ENCODE data around the gene TMEM255A.
A peak's percentile ranks its signal among the peaks of the same experiment; 100 is the strongest.

TMEM255A gene

DNA sequence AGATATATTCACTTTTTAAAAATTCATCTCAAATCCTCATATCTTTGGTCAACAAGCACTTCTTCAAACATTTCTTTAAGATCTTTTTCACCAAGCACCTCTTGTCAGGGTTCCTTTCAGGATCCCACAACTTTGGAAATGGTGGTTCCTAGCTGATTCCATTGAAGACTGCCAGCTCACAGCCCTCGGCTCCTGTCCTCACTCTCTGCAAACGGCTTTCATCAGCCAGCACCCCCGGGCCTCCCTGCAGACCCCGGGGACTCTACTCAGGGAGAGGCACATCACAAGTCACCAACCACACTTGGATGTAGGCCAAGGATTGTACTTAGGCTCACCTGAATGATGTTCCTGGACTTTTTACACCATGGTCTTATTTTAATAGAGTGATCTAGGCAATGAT lies 40.7 kb downstream of the TMEM255A start:
- no peak overlapping the region for H3K27ac ChIP-seq (replicated peaks; ENCODE audit: low read length)
- no peak overlapping the region for H3K4me2 ChIP-seq (ENCODE audit: insufficient read depth, low read length, poor library complexity, severe bottlenecking)
- no peaks in the 10 kb centered on the region for H3K9me3 ChIP-seq (replicated peaks in 1 of 2; ENCODE audit: control insufficient read depth in 2 of 2, insufficient read depth in 1 of 2, low read depth in 1 of 2, low read length in 2 of 2)
- H2BK12ac ChIP-seq (ENCODE audit: low read length), result no peak overlapping the region
- no peak overlapping the region for H3K14ac ChIP-seq (ENCODE audit: low read length)
- no peak for DNase-seq (ENCODE audit: low spot score)
- no peak overlapping the region for H2BK15ac ChIP-seq (ENCODE audit: low read length)
- H3K18ac ChIP-seq (ENCODE audit: low read length), result no peak overlapping the region
- H3K4ac ChIP-seq (ENCODE audit: low read length), result no peak overlapping the region
- peaks cover 3 to 6% of the 10 kb centered on the region in 2 donors for H3K4me1 ChIP-seq (ENCODE audit: control insufficient read depth in 2 of 2, insufficient read depth in 1 of 2, low read depth in 1 of 2, low read length in 2 of 2)
- no peak overlapping the region for H2BK120ac ChIP-seq (ENCODE audit: low read depth, low read length)
- no peak overlapping the region for H3K4me3 ChIP-seq (ENCODE audit: low read length in 2 of 2)
- WGBS, 2 donors (ENCODE audit: extremely low coverage in 2 of 2, insufficient read length in 2 of 2, insufficient replicate concordance in 1 of 2), result no CpG with 5 or more reads among the region's 4 CpGs
- no peak overlapping the region for H3K9ac ChIP-seq (ENCODE audit: low read depth, low read length, poor library complexity)
- no peak overlapping the region for H2AFZ ChIP-seq (ENCODE audit: low read length)
- no peaks in the 10 kb centered on the region for H3K36me3 ChIP-seq (replicated peaks in 1 of 2; ENCODE audit: control insufficient read depth in 2 of 2, insufficient read depth in 2 of 2, low read length in 2 of 2)
- no peak overlapping the region for H2BK5ac ChIP-seq (ENCODE audit: low read length)
- H3K79me1 ChIP-seq (ENCODE audit: low read depth, low read length), result no peaks in the 10 kb centered on the region
- H4K91ac ChIP-seq (ENCODE audit: low read depth, low read length, poor library complexity), result no peak overlapping the region
- H3K23ac ChIP-seq (ENCODE audit: low read depth, low read length, poor library complexity), result no peak overlapping the region
- H3K27me3 ChIP-seq (ENCODE audit: control insufficient read depth in 3 of 3, insufficient read depth in 3 of 3, low read depth in 1 of 3, low read length in 3 of 3), result no peaks in the 10 kb centered on the region
- no peak overlapping the region for H4K8ac ChIP-seq (ENCODE audit: low read depth, low read length)
- no peak overlapping the region for H2AK5ac ChIP-seq (ENCODE audit: low read depth, low read length)

DNA sequence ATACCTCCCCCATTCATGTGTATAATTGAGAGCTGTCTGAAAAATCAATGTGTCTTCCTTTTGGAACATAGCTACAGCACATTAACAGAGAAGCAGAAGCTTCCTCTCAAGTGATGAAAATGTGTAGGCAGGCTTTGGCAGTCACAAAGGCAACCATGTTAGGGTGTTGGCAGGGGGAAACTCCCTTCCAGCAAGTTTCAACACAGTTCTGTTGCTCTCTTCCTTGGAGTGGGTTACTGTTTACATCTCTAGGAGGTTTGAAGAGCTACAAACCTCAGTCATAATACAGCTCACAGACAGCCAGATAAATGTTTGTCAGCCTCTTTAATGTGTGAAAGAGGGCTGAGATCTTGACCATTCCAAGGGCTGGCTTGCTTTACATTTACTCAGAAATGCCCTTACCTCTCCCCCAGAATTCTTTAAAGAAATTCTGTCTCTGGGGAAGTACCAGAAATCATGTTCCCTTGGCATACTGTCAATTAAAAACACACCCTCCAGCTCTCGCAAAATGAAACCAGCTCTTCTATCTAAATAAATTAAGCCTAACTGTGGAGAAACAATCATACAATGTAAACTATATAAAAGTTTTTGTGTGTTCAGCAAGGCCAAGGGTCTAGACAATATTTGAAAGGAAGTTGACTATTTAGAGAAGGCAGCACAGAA lies 41.8 kb downstream of the TMEM255A start:
- Histone ChIP-seq H3K4me2 (ENCODE audit: insufficient read depth, low read length, poor library complexity, severe bottlenecking) (no peak overlapping the region), H3K27me3 (ENCODE audit: control insufficient read depth in 3 of 3, insufficient read depth in 3 of 3, low read depth in 1 of 3, low read length in 3 of 3) (no peaks in the 10 kb centered on the region), H3K14ac (ENCODE audit: low read length) (no peak overlapping the region), H3K79me1 (ENCODE audit: low read depth, low read length) (no peaks in the 10 kb centered on the region), H2BK12ac (ENCODE audit: low read length) (no peak overlapping the region), H3K4me3 (ENCODE audit: low read length in 2 of 2) (no peak overlapping the region), H3K4me1 (ENCODE audit: control insufficient read depth in 2 of 2, insufficient read depth in 1 of 2, low read depth in 1 of 2, low read length in 2 of 2) (peaks cover 0 to 6% of the 10 kb centered on the region in 2 donors), H2BK120ac (ENCODE audit: low read depth, low read length) (no peak overlapping the region), H3K4ac (ENCODE audit: low read length) (no peak overlapping the region), H3K27ac (replicated peaks; ENCODE audit: low read length) (no peak overlapping the region), H4K8ac (ENCODE audit: low read depth, low read length) (no peak overlapping the region), H2AK5ac (ENCODE audit: low read depth, low read length) (no peak overlapping the region), H3K18ac (ENCODE audit: low read length) (no peak overlapping the region), H3K9ac (ENCODE audit: low read depth, low read length, poor library complexity) (no peak overlapping the region), H2BK5ac (ENCODE audit: low read length) (no peak overlapping the region), H2BK15ac (ENCODE audit: low read length) (no peak overlapping the region), H3K36me3 (replicated peaks in 1 of 2; ENCODE audit: control insufficient read depth in 2 of 2, insufficient read depth in 2 of 2, low read length in 2 of 2) (no peaks in the 10 kb centered on the region), H3K23ac (ENCODE audit: low read depth, low read length, poor library complexity) (no peak overlapping the region), H3K9me3 (replicated peaks in 1 of 2; ENCODE audit: control insufficient read depth in 2 of 2, insufficient read depth in 1 of 2, low read depth in 1 of 2, low read length in 2 of 2) (no peaks in the 10 kb centered on the region), H4K91ac (ENCODE audit: low read depth, low read length, poor library complexity) (no peak overlapping the region), H2AFZ (ENCODE audit: low read length) (peak overlapping the region; percentile 41)
- no peak for DNase-seq (ENCODE audit: low spot score)
- no CpG with 5 or more reads among the region's 1 CpG for WGBS, 2 donors (ENCODE audit: extremely low coverage in 2 of 2, insufficient read length in 2 of 2, insufficient replicate concordance in 1 of 2)

DNA sequence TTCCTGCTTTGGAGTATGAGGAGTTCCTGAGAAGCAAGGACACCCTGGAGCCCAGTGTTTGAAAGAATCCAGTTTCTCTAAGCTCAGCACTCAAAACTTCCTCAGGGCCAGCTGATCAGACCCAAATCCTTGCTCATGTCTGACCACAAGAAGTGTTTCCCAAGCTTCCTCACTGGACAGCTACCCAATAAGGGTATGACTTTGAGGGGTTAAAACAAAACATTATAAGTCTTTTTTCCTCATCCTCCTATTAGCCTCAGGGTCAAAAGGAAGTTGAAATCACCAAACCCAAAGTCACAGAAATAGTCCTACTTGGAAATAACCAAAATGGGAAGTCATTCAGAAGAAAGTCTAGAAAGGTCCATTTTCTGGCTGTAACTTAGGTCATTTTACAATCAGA lies 46.9 kb downstream of the TMEM255A start:
- Histone ChIP-seq H2AFZ (ENCODE audit: low read length) (no peak overlapping the region), H3K36me3 (replicated peaks in 1 of 2; ENCODE audit: control insufficient read depth in 2 of 2, insufficient read depth in 2 of 2, low read length in 2 of 2) (no peaks in the 10 kb centered on the region)

DNA sequence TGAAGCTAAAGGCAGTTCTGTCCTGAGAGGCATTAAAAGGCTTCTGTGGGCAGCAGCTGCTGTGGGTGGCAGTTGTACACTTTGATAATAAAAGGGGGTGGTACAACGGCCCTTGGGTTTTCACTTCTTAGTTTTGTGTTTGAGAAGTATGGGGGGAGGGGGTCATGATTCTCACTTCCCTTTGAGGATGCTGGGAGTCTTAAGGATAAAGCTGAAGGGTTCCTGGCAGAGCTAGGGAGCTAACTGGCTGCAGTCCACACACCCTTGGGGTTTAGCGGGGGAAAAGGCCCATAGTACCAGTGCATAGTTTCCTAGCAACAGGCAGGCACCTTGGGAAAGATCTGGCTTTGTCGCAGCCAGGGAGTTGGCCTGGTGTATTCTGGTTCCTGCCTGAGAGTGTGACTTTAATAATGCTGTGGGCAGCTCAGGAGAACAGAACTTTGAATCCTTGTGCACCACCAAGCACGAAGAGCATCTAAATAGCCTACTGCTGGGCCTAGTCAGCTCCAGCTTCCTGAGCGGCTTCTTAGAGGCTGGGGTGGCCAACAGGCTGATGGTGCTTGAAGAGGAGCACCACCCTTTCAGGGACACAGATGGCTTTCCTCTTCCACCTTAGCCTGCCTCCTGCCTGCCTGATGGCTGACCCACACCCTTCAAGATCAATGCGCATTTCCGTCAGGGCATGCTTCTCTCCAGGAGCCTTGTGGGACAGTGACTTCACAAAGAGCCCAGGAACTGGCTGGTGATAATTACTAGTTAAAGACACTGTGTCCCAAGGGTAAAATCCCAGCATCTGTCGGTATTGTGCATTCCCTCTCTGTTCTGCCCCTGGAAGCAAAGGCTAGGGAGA lies 48.2 kb downstream of the TMEM255A start:
- no peak overlapping the region for H2AK5ac ChIP-seq (ENCODE audit: low read depth, low read length)
- DNase-seq (ENCODE audit: low spot score), result no peak
- WGBS, 2 donors (ENCODE audit: extremely low coverage in 2 of 2, insufficient read length in 2 of 2, insufficient replicate concordance in 1 of 2), result no CpG with 5 or more reads among the region's 8 CpGs

More for the DNA sequence above, 46.9 kb downstream of the TMEM255A start:
- Histone ChIP-seq H3K79me1 (ENCODE audit: low read depth, low read length) (no peaks in the 10 kb centered on the region), H3K4ac (ENCODE audit: low read length) (no peak overlapping the region), H3K23ac (ENCODE audit: low read depth, low read length, poor library complexity) (no peak overlapping the region), H2AK5ac (ENCODE audit: low read depth, low read length) (no peak overlapping the region), H3K9ac (ENCODE audit: low read depth, low read length, poor library complexity) (no peak overlapping the region), H3K9me3 (replicated peaks in 1 of 2; ENCODE audit: control insufficient read depth in 2 of 2, insufficient read depth in 1 of 2, low read depth in 1 of 2, low read length in 2 of 2) (no peaks in the 10 kb centered on the region), H3K4me1 (ENCODE audit: control insufficient read depth in 2 of 2, insufficient read depth in 1 of 2, low read depth in 1 of 2, low read length in 2 of 2) (peaks cover 0 to 4% of the 10 kb centered on the region in 2 donors), H3K27me3 (ENCODE audit: control insufficient read depth in 3 of 3, insufficient read depth in 3 of 3, low read depth in 1 of 3, low read length in 3 of 3) (no peaks in the 10 kb centered on the region), H3K14ac (ENCODE audit: low read length) (no peak overlapping the region), H2BK5ac (ENCODE audit: low read length) (no peak overlapping the region), H3K27ac (replicated peaks; ENCODE audit: low read length) (no peak overlapping the region), H2BK15ac (ENCODE audit: low read length) (no peak overlapping the region), H3K4me3 (ENCODE audit: low read length in 2 of 2) (no peak overlapping the region), H4K8ac (ENCODE audit: low read depth, low read length) (no peak overlapping the region), H3K4me2 (ENCODE audit: insufficient read depth, low read length, poor library complexity, severe bottlenecking) (no peak overlapping the region), H2BK12ac (ENCODE audit: low read length) (no peak overlapping the region), H4K91ac (ENCODE audit: low read depth, low read length, poor library complexity) (no peak overlapping the region), H2BK120ac (ENCODE audit: low read depth, low read length) (no peak overlapping the region), H3K18ac (ENCODE audit: low read length) (no peak overlapping the region)
- no peak for DNase-seq (ENCODE audit: low spot score)

More for the DNA sequence above, 48.2 kb downstream of the TMEM255A start:
- H3K23ac ChIP-seq (ENCODE audit: low read depth, low read length, poor library complexity), result no peak overlapping the region
- H2BK12ac ChIP-seq (ENCODE audit: low read length), result no peak overlapping the region
- H3K4me2 ChIP-seq (ENCODE audit: insufficient read depth, low read length, poor library complexity, severe bottlenecking), result no peak overlapping the region
- H4K91ac ChIP-seq (ENCODE audit: low read depth, low read length, poor library complexity), result no peak overlapping the region
- H3K4ac ChIP-seq (ENCODE audit: low read length), result no peak overlapping the region
- no peak overlapping the region for H3K14ac ChIP-seq (ENCODE audit: low read length)
- no peaks in the 10 kb centered on the region for H3K79me1 ChIP-seq (ENCODE audit: low read depth, low read length)
- no peak overlapping the region for H2BK120ac ChIP-seq (ENCODE audit: low read depth, low read length)
- no peak overlapping the region for H3K18ac ChIP-seq (ENCODE audit: low read length)
- no peak overlapping the region for H3K27ac ChIP-seq (replicated peaks; ENCODE audit: low read length)
- no peak overlapping the region for H2BK5ac ChIP-seq (ENCODE audit: low read length)
- H3K36me3 ChIP-seq (replicated peaks in 1 of 2; ENCODE audit: control insufficient read depth in 2 of 2, insufficient read depth in 2 of 2, low read length in 2 of 2), result peaks cover 0 to 4% of the 10 kb centered on the region in 2 donors
- H4K8ac ChIP-seq (ENCODE audit: low read depth, low read length), result peak overlapping the region; percentile 43
- peak overlapping the region; percentile 70 for H3K9ac ChIP-seq (ENCODE audit: low read depth, low read length, poor library complexity)
- H3K4me3 ChIP-seq (ENCODE audit: low read length in 2 of 2), result no peak overlapping the region
- H3K4me1 ChIP-seq (ENCODE audit: control insufficient read depth in 2 of 2, insufficient read depth in 1 of 2, low read depth in 1 of 2, low read length in 2 of 2), result peaks cover 0 to 4% of the 10 kb centered on the region in 2 donors
- no peak overlapping the region for H2BK15ac ChIP-seq (ENCODE audit: low read length)
- peak overlapping the region; percentile 51 for H2AFZ ChIP-seq (ENCODE audit: low read length)
- H3K9me3 ChIP-seq (replicated peaks in 1 of 2; ENCODE audit: control insufficient read depth in 2 of 2, insufficient read depth in 1 of 2, low read depth in 1 of 2, low read length in 2 of 2), result no peaks in the 10 kb centered on the region
- H3K27me3 ChIP-seq (ENCODE audit: control insufficient read depth in 3 of 3, insufficient read depth in 3 of 3, low read depth in 1 of 3, low read length in 3 of 3), result no peaks in the 10 kb centered on the region
